HCT116 (cell line): ENCODE data around the gene MAPKAP1. TPM values are rescaled to one million over a fixed set of nuclear protein-coding genes. Genes with fewer than 3 reads are reported as not detected.

Experiments used
- ATAC-seq: fragments of 200-7000 bp; cut with Tn5 transposase; 2 replicates; pipeline ENCODE4 v1.9.1; 2020; ENCODE audit warnings: mild to moderate bottlenecking, moderate library complexity
- BruUV-seq: library from RNA; stranded (reverse); fragments of 400-500 nt; replicated peaks from 2 replicates; lab custom pipeline; 2021; lab: Mats Ljungman, UMichigan
- CTCF ChIA-PET: fragments of 300-600 bp; sonication (Branson Sonifier 250); formaldehyde crosslinking; loops from one replicate; lab custom pipeline; 2021; ENCODE audit warnings: antibody characterized with exemption; lab: Charles Lee
- POLR2A ChIA-PET: fragments of 300-600, 350-600 bp; sonication (Branson Sonifier 250); formaldehyde crosslinking; loops from one replicate; lab custom pipeline; 2021; ENCODE audit warnings: antibody characterized with exemption; lab: Charles Lee
- RAD21 ChIA-PET, 2 experiments: fragments of 300-600 bp; sonication (Branson Sonifier 250); formaldehyde crosslinking; loops; one replicate each; lab custom pipeline; 2023; ENCODE audit warnings: low total read pairs in 2 of 2; ENCODE audit not compliant: uncharacterized antibody in 2 of 2, unreplicated experiment in 2 of 2, low non-redundant PET in 1 of 2; lab: Charles Lee
- DNase-seq: peaks from one replicate; pipeline ENCODE4 v3.0.0-alpha.2; 2010; ENCODE audit warnings: low read depth, low spot score
- H2AFZ ChIP-seq: fragments of 200-600 bp; shearing (Covaris generic), sonication (generic); 2 replicates; pipeline ENCODE4 v1.6.1; 2017; ENCODE audit warnings: low read depth, mixed run types, mixed read lengths, antibody characterized with exemption, low read length; ENCODE audit not compliant: poor library complexity, severe bottlenecking
- H3K27ac ChIP-seq: 2 replicates; pipeline ENCODE4 v1.5.1; 2012; ENCODE audit warnings: low read depth, low read length
- H3K27me3 ChIP-seq: fragments of 200-600 bp; sonication (generic); 2 replicates; pipeline ENCODE4 v1.6.1; 2016; ENCODE audit warnings: mixed run types, low read length, mixed read lengths; ENCODE audit not compliant: insufficient read depth
- H3K36me3 ChIP-seq, 2 experiments: fragments of 200-500 bp in 1 of 2; fragments of 200-600 bp in 1 of 2; sonication (Bioruptor generic) in 1 of 2; sonication (generic) in 1 of 2; 2 replicates each; pipeline versions ENCODE4 v1.5.1 to v1.6.1; 2014 to 2016; ENCODE audit warnings: low read length in 2 of 2, inconsistent platforms in 1 of 2, mixed read lengths in 1 of 2, mixed run types in 1 of 2; ENCODE audit not compliant: insufficient read depth in 2 of 2, control insufficient read depth in 1 of 2
- H3K4me1 ChIP-seq, 2 experiments: fragments of 200-600 bp in 1 of 2; sonication (generic) in 1 of 2; 2 replicates each; pipeline versions ENCODE4 v1.5.1 to v1.6.1; 2012 to 2017; ENCODE audit warnings: low read length in 2 of 2, inconsistent platforms in 1 of 2, mild to moderate bottlenecking in 1 of 2, mixed read lengths in 1 of 2, mixed run types in 1 of 2, moderate library complexity in 1 of 2; ENCODE audit not compliant: insufficient read depth in 2 of 2, control insufficient read depth in 1 of 2
- H3K4me2 ChIP-seq: fragments of 200-600 bp; sonication (generic); 2 replicates; pipeline ENCODE4 v1.6.1; 2017; ENCODE audit warnings: mixed run types, low read length, mixed read lengths
- H3K4me3 ChIP-seq, 2 experiments: fragments of 200-600 bp in 1 of 2; sonication (generic) in 1 of 2; replicated peaks in 1 of 2; 2 replicates each; pipeline ENCODE4 v1.5.1; 2011 to 2016; ENCODE audit warnings: low read length in 2 of 2, control low read depth in 1 of 2, low read depth in 1 of 2, mild to moderate bottlenecking in 1 of 2, mixed read lengths in 1 of 2, mixed run types in 1 of 2
- H3K79me2 ChIP-seq: fragments of 200-600 bp; sonication (generic); 2 replicates; pipeline ENCODE4 v1.6.1; 2017; ENCODE audit warnings: mild to moderate bottlenecking, mixed run types, low read length, moderate library complexity, mixed read lengths; ENCODE audit not compliant: insufficient read depth
- H3K9ac ChIP-seq: fragments of 200-600 bp; sonication (generic); 2 replicates; pipeline ENCODE4 v1.6.1; 2016; ENCODE audit warnings: low read length, mixed read lengths
- H3K9me2 ChIP-seq: fragments of 200-600 bp; sonication (generic), shearing (Covaris generic); 2 replicates; pipeline ENCODE4 v1.6.1; 2017; ENCODE audit warnings: mixed run types, mild to moderate bottlenecking, moderate library complexity; ENCODE audit not compliant: insufficient read depth
- H3K9me3 ChIP-seq, 2 experiments: fragments of 200-500 bp in 1 of 2; fragments of 200-600 bp in 1 of 2; sonication (Bioruptor generic) in 1 of 2; sonication (generic) in 1 of 2; 2 replicates each; pipeline ENCODE4 v1.6.1; 2014 to 2017; ENCODE audit warnings: low read length in 2 of 2, mixed read lengths in 2 of 2, inconsistent platforms in 1 of 2, low read depth in 1 of 2, mild to moderate bottlenecking in 1 of 2, mixed run types in 1 of 2, moderate library complexity in 1 of 2; ENCODE audit not compliant: control insufficient read depth in 1 of 2, insufficient read depth in 1 of 2
- H4K20me1 ChIP-seq: fragments of 200-600 bp; sonication (generic), shearing (Covaris generic); 2 replicates; pipeline ENCODE4 v1.6.1; 2017; ENCODE audit warnings: mixed run types, mild to moderate bottlenecking, moderate library complexity; ENCODE audit not compliant: insufficient read depth
- ATF3 ChIP-seq: IDR thresholded peaks from 2 replicates; pipeline ENCODE4 v1.6.1; 2012
- CBX3 ChIP-seq: IDR thresholded peaks from 2 replicates; pipeline ENCODE4 v1.6.1; 2012; ENCODE audit warnings: low read depth
- CEBPB ChIP-seq: IDR thresholded peaks from 2 replicates; pipeline ENCODE4 v1.6.1; 2012; ENCODE audit warnings: low read depth
- CTCF ChIP-seq, 3 experiments: fragments of 200-600 bp in 1 of 3; sonication (generic) in 1 of 3; IDR thresholded peaks in 2 of 3; conservative IDR thresholded peaks in 1 of 3; 2 replicates each; pipeline ENCODE4 v1.5.1; 2012 to 2017; ENCODE audit warnings: low read depth in 2 of 3, low read length in 2 of 3, antibody characterized with exemption in 1 of 3, borderline replicate concordance in 1 of 3, control low read depth in 1 of 3, mild to moderate bottlenecking in 1 of 3, mixed read lengths in 1 of 3, mixed run types in 1 of 3, moderate library complexity in 1 of 3; ENCODE audit not compliant: insufficient read depth in 1 of 3
- EGR1 ChIP-seq: IDR thresholded peaks from 2 replicates; pipeline ENCODE4 v1.6.1; 2012; ENCODE audit warnings: low read depth
- ELF1 ChIP-seq: IDR thresholded peaks from 2 replicates; pipeline ENCODE4 v1.6.1; 2012; ENCODE audit warnings: low read depth, borderline replicate concordance
- EZH2 ChIP-seq: fragments of 200-600 bp; sonication (generic); IDR thresholded peaks from 2 replicates; pipeline ENCODE4 v1.6.1; 2017; ENCODE audit warnings: antibody characterized with exemption, mixed run types
- EZH2phosphoT487 ChIP-seq: fragments of 200-600 bp; IDR thresholded peaks from 2 replicates; pipeline ENCODE4 v1.6.1; 2018; ENCODE audit warnings: antibody characterized with exemption, borderline replicate concordance
- FOSL1 ChIP-seq: IDR thresholded peaks from 2 replicates; pipeline ENCODE4 v1.6.1; 2012; ENCODE audit warnings: low read depth
- JUND ChIP-seq: IDR thresholded peaks from 2 replicates; pipeline ENCODE4 v1.6.1; 2012
- MAX ChIP-seq: IDR thresholded peaks from 2 replicates; pipeline ENCODE4 v1.6.1; 2012
- POLR2A ChIP-seq: IDR thresholded peaks from 2 replicates; pipeline ENCODE4 v1.7.0; 2011; ENCODE audit warnings: borderline replicate concordance; ENCODE audit not compliant: insufficient read depth, insufficient read length; ENCODE audit errors: extremely low read depth
- RAD21 ChIP-seq: IDR thresholded peaks from 2 replicates; pipeline ENCODE4 v1.6.1; 2012; ENCODE audit warnings: low read depth, mild to moderate bottlenecking
- REST ChIP-seq: IDR thresholded peaks from 2 replicates; pipeline ENCODE4 v1.6.1; 2012; ENCODE audit warnings: low read depth
- SIN3A ChIP-seq: IDR thresholded peaks from 2 replicates; pipeline ENCODE4 v1.6.1; 2012; ENCODE audit warnings: low read depth
- SP1 ChIP-seq: IDR thresholded peaks from 2 replicates; pipeline ENCODE4 v1.6.1; 2012; ENCODE audit warnings: low read depth
- SRF ChIP-seq: IDR thresholded peaks from 2 replicates; pipeline ENCODE4 v1.6.1; 2012; ENCODE audit warnings: low read depth
- TCF7L2 ChIP-seq: IDR thresholded peaks from 2 replicates; pipeline ENCODE4 v1.7.0; 2011; ENCODE audit warnings: borderline replicate concordance, inconsistent platforms; ENCODE audit not compliant: insufficient read depth, insufficient read length; ENCODE audit errors: extremely low read depth
- YY1 ChIP-seq: IDR thresholded peaks from 2 replicates; pipeline ENCODE4 v1.6.1; 2011; ENCODE audit warnings: low read length, low read depth, moderate library complexity, mild to moderate bottlenecking; ENCODE audit not compliant: insufficient replicate concordance; ENCODE audit errors: extremely low read depth
- ZFX ChIP-seq: fragments of 450-650 bp; IDR thresholded peaks from 2 replicates; pipeline ENCODE4 v1.6.1; 2017
- intact Hi-C: fragments of 100-400 bp; cut with micrococcal nuclease; formaldehyde crosslinking; loops from 2 replicates; pipeline ENCODE4 v1.10.0; 2022
- total RNA-seq: library from RNA; stranded (reverse); gene quantifications from one replicate; pipeline ENCODE4 v1.2.1, GENCODE V29; 2021; ENCODE audit not compliant: unreplicated experiment

MAPKAP1 gene
- total RNA-seq, 1 experiment from 2014 or later, result 72.5 TPM

GRCh38 chr9:125655066-125655633 is 51.9 kb downstream of the MAPKAP1 start:
- no peak overlapping the region for H3K27ac ChIP-seq
- BruUV-seq, result no TSS peak
- H2AFZ ChIP-seq, result no peak overlapping the region
- H3K9ac ChIP-seq, result no peak overlapping the region
- no peak for TF ChIP-seq SIN3A
- no peak for TF ChIP-seq ZFX
- TF ChIP-seq ELF1, result no peak
- TF ChIP-seq CEBPB, result no peak
- TF ChIP-seq RAD21, result no peak
- no peak for TF ChIP-seq CTCF (IDR thresholded peaks at IDR 0.05 in 2 of 3, conservative IDR thresholded peaks at IDR 0.05 in 1 of 3; ENCODE audit: borderline replicate concordance in 1 of 3, insufficient read depth in 1 of 3, low read depth in 2 of 3, low read length in 2 of 3)
- no peak for TF ChIP-seq EZH2phosphoT487
- no peak for TF ChIP-seq JUND
- TF ChIP-seq SP1, result no peak
- TF ChIP-seq TCF7L2, result no peak
- no peak for TF ChIP-seq CBX3
- TF ChIP-seq EGR1, result no peak
- no peak for TF ChIP-seq FOSL1
- no peak for TF ChIP-seq MAX
- TF ChIP-seq YY1, result no peak
- no peak for TF ChIP-seq ATF3
- TF ChIP-seq REST, result no peak
- no peak for TF ChIP-seq SRF
- TF ChIP-seq EZH2, result no peak
- TF ChIP-seq POLR2A, result no peak
- no peak overlapping the region for H3K4me2 ChIP-seq
- no peaks in the 10 kb centered on the region for H4K20me1 ChIP-seq
- DNase-seq (no peak), ATAC-seq (no peak)
- no peaks in the 10 kb centered on the region for H3K9me2 ChIP-seq
- no peak overlapping the region for H3K4me3 ChIP-seq
- H3K36me3 ChIP-seq, result no peaks in the 10 kb centered on the region
- POLR2A ChIA-PET, result no interaction called here
- CTCF ChIA-PET, result no interaction called here
- no peaks in the 10 kb centered on the region for H3K27me3 ChIP-seq
- RAD21 ChIA-PET, result no interaction called here
- H3K79me2 ChIP-seq, result peaks cover 31% of the 10 kb centered on the region
- intact Hi-C loops, result no loop called here
- H3K4me1 ChIP-seq, result peaks cover 5 to 15% of the 10 kb centered on the region in 2 experiments; a peak in 3 of 4 replicates
- no peaks in the 10 kb centered on the region for H3K9me3 ChIP-seq
